ENCODE measurements around the gene SMIM10L1. TPM values are rescaled to one million over a fixed set of nuclear protein-coding genes. Genes with fewer than 3 reads are reported as not detected.

Gene SMIM10L1
- total and polyA plus RNA-seq, 2 donors (not counting 1 experiment from before 2014, with no cell fraction given), result 3.6 to 9.6 TPM

DNA sequence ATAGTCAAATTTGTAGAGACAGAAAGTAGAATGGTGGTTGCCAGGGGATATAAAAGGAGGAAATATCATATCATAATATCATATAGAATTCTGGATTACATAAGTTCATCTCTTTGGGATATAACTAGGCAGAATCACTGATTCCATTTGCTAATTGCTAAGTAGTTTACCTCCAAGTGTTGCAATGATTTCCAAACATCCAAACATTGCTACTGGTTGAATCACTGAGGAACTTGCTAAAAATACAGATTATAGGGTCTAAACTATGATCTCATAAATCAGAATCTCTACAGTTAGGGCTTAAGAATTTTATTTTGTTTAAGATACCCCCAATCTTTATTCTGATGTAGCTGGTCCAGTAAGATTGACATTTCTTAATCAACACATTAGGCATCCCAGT is 31.8 kb downstream of the SMIM10L1 start:
- intact Hi-C loops (cut with micrococcal nuclease), result no loop called here
- CTCF ChIA-PET, result no interaction called here
- H3K36me3 ChIP-seq (replicated peaks in 1 of 2; ENCODE audit: control extremely low read depth in 1 of 2, control insufficient read depth in 1 of 2, extremely low read depth in 1 of 2, insufficient read depth in 2 of 2, low read length in 1 of 2), result no peaks in the 10 kb centered on the region

GRCh38 chr12:11204173-11204572 is 33.2 kb downstream of the SMIM10L1 start:
- Histone ChIP-seq H3K4me1 (ENCODE audit: control insufficient read depth in 2 of 2, insufficient read depth in 2 of 2, low read length in 2 of 2) (no peaks in the 10 kb centered on the region), H3K79me2 (ENCODE audit: control insufficient read depth, insufficient read depth, low read length) (no peaks in the 10 kb centered on the region), H3K9ac (ENCODE audit: low read length) (no peak overlapping the region), H3K27ac (ENCODE audit: low read length in 2 of 2) (no peak overlapping the region), H3K36me3 (replicated peaks in 1 of 2; ENCODE audit: control extremely low read depth in 1 of 2, control insufficient read depth in 1 of 2, extremely low read depth in 1 of 2, insufficient read depth in 2 of 2, low read length in 1 of 2) (no peaks in the 10 kb centered on the region), H3K4me3 (ENCODE audit: control extremely low read depth in 1 of 5, extremely low read depth in 1 of 5, insufficient read depth in 1 of 5, low read depth in 2 of 5, low read length in 4 of 5) (no peak overlapping the region), H4K20me1 (ENCODE audit: control insufficient read depth, insufficient read depth, low read length, poor library complexity, severe bottlenecking) (no peaks in the 10 kb centered on the region), H2AFZ (ENCODE audit: insufficient read depth, low read depth, low read length, poor library complexity, severe bottlenecking) (no peak overlapping the region), H3K9me3 (ENCODE audit: control extremely low read depth in 1 of 3, control insufficient read depth in 2 of 3, insufficient read depth in 1 of 3, low read length in 2 of 3) (peaks cover 0 to 3% (median 2%) of the 10 kb centered on the region in 3 donors), H3K4me2 (replicated peaks; ENCODE audit: low read depth, low read length, poor library complexity, severe bottlenecking) (no peak overlapping the region), H3K27me3 (replicated peaks in 1 of 4; ENCODE audit: control extremely low read depth in 1 of 4, control insufficient read depth in 3 of 4, insufficient read depth in 4 of 4, low read length in 3 of 4) (no peaks in the 10 kb centered on the region)
- Mint-ChIP-seq H3K27me3 (no peaks in the 10 kb centered on the region), H3K27ac (no peak overlapping the region), H3K4me1 (no peaks in the 10 kb centered on the region), H3K4me3 (no peak overlapping the region), H3K9me3 (ENCODE audit: insufficient read depth) (no peaks in the 10 kb centered on the region)
- POLR2A ChIA-PET, result no interaction called here
- intact Hi-C loops (cut with micrococcal nuclease), result no loop called here
- no peak for TF ChIP-seq EZH2 (IDR thresholded peaks at IDR 0.05; ENCODE audit: borderline replicate concordance, insufficient read depth, low read depth, low read length, poor library complexity, severe bottlenecking)
- no peak for TF ChIP-seq CTCF (IDR thresholded peaks at IDR 0.05)
- CTCF ChIA-PET, result no interaction called here
- DNase-seq (no peak), ATAC-seq (ENCODE audit: low read depth) (no peak)
- WGBS (ENCODE audit: insufficient coverage), result no CpG with 5 or more reads among the region's 3 CpGs

More for the DNA sequence above, 31.8 kb downstream of the SMIM10L1 start:
- Histone ChIP-seq H3K9me3 (ENCODE audit: control extremely low read depth in 1 of 3, control insufficient read depth in 2 of 3, insufficient read depth in 1 of 3, low read length in 2 of 3) (peaks cover 0 to 3% (median 2%) of the 10 kb centered on the region in 3 donors), H3K4me1 (ENCODE audit: control insufficient read depth in 2 of 2, insufficient read depth in 2 of 2, low read length in 2 of 2) (no peaks in the 10 kb centered on the region), H3K4me3 (ENCODE audit: control extremely low read depth in 1 of 5, extremely low read depth in 1 of 5, insufficient read depth in 1 of 5, low read depth in 2 of 5, low read length in 4 of 5) (no peak overlapping the region), H3K79me2 (ENCODE audit: control insufficient read depth, insufficient read depth, low read length) (no peaks in the 10 kb centered on the region), H2AFZ (ENCODE audit: insufficient read depth, low read depth, low read length, poor library complexity, severe bottlenecking) (no peak overlapping the region), H3K27me3 (replicated peaks in 1 of 4; ENCODE audit: control extremely low read depth in 1 of 4, control insufficient read depth in 3 of 4, insufficient read depth in 4 of 4, low read length in 3 of 4) (no peaks in the 10 kb centered on the region), H3K4me2 (replicated peaks; ENCODE audit: low read depth, low read length, poor library complexity, severe bottlenecking) (no peak overlapping the region), H3K9ac (ENCODE audit: low read length) (no peak overlapping the region), H4K20me1 (ENCODE audit: control insufficient read depth, insufficient read depth, low read length, poor library complexity, severe bottlenecking) (no peaks in the 10 kb centered on the region), H3K27ac (ENCODE audit: low read length in 2 of 2) (no peak overlapping the region)
- Mint-ChIP-seq H3K4me1 (no peaks in the 10 kb centered on the region), H3K27me3 (no peaks in the 10 kb centered on the region), H3K9me3 (ENCODE audit: insufficient read depth) (no peaks in the 10 kb centered on the region), H3K4me3 (no peak overlapping the region), H3K27ac (no peak overlapping the region)
- POLR2A ChIA-PET, result no interaction called here
- TF ChIP-seq EZH2 (IDR thresholded peaks at IDR 0.05; ENCODE audit: borderline replicate concordance, insufficient read depth, low read depth, low read length, poor library complexity, severe bottlenecking) (no peak), CTCF (IDR thresholded peaks at IDR 0.05) (no peak)
- DNase-seq (no peak), ATAC-seq (ENCODE audit: low read depth) (no peak)

All from B cell (primary cell).